Natural killer cell (primary cell): ENCODE data around the gene THRSP. TPM values are rescaled to one million over a fixed set of nuclear protein-coding genes. Genes with fewer than 3 reads are reported as not detected.

Source experiments
- ATAC-seq, 3 donors: fragments of 150-1000 bp in 2 of 3; fragments of 200-7000 bp in 1 of 3; cut with Tn5 transposase; 1 replicate in 1 of 3; 2 replicates in 2 of 3; pipeline ENCODE4 v1.10.0; 2021; ENCODE audit warnings: mild to moderate bottlenecking in 2 of 3, moderate library complexity in 2 of 3
- DNase-seq, 2 donors: peaks; one replicate each; pipeline versions ENCODE4 v3.0.0 to v3.0.0-alpha.2; 2013 to 2021; ENCODE audit warnings: mixed read lengths in 1 of 2
- H3K27ac ChIP-seq: one replicate; pipeline ENCODE4 v1.5.1; 2013; ENCODE audit warnings: mild to moderate bottlenecking, low read length
- H3K27me3 ChIP-seq: one replicate; pipeline ENCODE4 v1.6.1; 2013; ENCODE audit warnings: low read length; ENCODE audit not compliant: control insufficient read depth, insufficient read depth
- H3K36me3 ChIP-seq: one replicate; pipeline ENCODE4 v1.6.1; 2013; ENCODE audit warnings: low read length; ENCODE audit not compliant: control insufficient read depth, insufficient read depth
- H3K4me1 ChIP-seq: one replicate; pipeline ENCODE4 v1.6.1; 2013; ENCODE audit warnings: low read length; ENCODE audit not compliant: control insufficient read depth, insufficient read depth
- H3K4me3 ChIP-seq: one replicate; pipeline ENCODE4 v1.5.1; 2013; ENCODE audit warnings: low read length
- H3K9me3 ChIP-seq: one replicate; pipeline ENCODE4 v1.6.1; 2013; ENCODE audit warnings: low read length; ENCODE audit not compliant: control insufficient read depth, insufficient read depth
- H3K27ac Mint-ChIP-seq, 2 donors: one replicate each; pipeline ENCODE4 v1.8.0; 2022; ENCODE audit warnings: mild to moderate bottlenecking in 2 of 2, mixed read lengths in 2 of 2, moderate library complexity in 1 of 2
- H3K27me3 Mint-ChIP-seq, 2 donors: one replicate each; pipeline ENCODE4 v1.8.0; 2022; ENCODE audit warnings: low read depth in 2 of 2, mixed read lengths in 2 of 2
- H3K36me3 Mint-ChIP-seq: one replicate; pipeline ENCODE4 v1.8.0; 2022; ENCODE audit warnings: mixed read lengths
- H3K4me1 Mint-ChIP-seq, 2 donors: one replicate each; pipeline ENCODE4 v1.8.0; 2022; ENCODE audit warnings: mixed read lengths in 2 of 2
- H3K4me3 Mint-ChIP-seq: one replicate; pipeline ENCODE4 v1.8.0; 2022; ENCODE audit warnings: mild to moderate bottlenecking, moderate library complexity, mixed read lengths
- H3K9me3 Mint-ChIP-seq, 2 donors: one replicate each; pipeline ENCODE4 v1.8.0; 2022; ENCODE audit warnings: mixed read lengths in 2 of 2
- whole genome bisulfite sequencing: methylation state at CpG from one replicate; pipeline ENCODE4 v1.1.7; 2013; ENCODE audit warnings: missing lambda C conversion rate; ENCODE audit not compliant: insufficient coverage; 5-methylcytosine and 5-hydroxymethylcytosine counted together
- intact Hi-C: fragments of 100-400 bp; cut with micrococcal nuclease; formaldehyde crosslinking; loops from one replicate; pipeline ENCODE4 v1.14.2; 2022
- total RNA-seq, 4 donors: library from RNA; stranded (reverse); fragments of 120-200 nt in 1 of 4; gene quantifications; one replicate each; pipeline versions ENCODE4 v1.2.3 to v1.2.4, GENCODE V29; 2013 to 2022
- TF ChIP-seq, protein P1 (sequence below): fragments of 200-600 bp; IDR thresholded peaks from one replicate; pipeline ENCODE4 v1.8.0; 2022; ENCODE audit warnings: antibody characterized with exemption

Gene THRSP
- total RNA-seq, 3 donors from 2014 or later (not counting 1 experiment from before 2014, with no cell fraction given): not detected

- no peak overlapping the region for H3K27ac ChIP-seq
- H3K4me1 ChIP-seq: peaks cover 15% of the 10 kb centered on the region
- no peaks in the 10 kb centered on the region for H3K36me3 ChIP-seq
- no peaks in the 10 kb centered on the region for H3K9me3 ChIP-seq
- H3K27ac Mint-ChIP-seq: no peak overlapping the region
- no peak overlapping the region for H3K4me3 ChIP-seq
- WGBS: 94% methylated on average over 8 of the region's 8 CpGs
- no peaks in the 10 kb centered on the region for H3K27me3 Mint-ChIP-seq
- H3K27me3 ChIP-seq: no peaks in the 10 kb centered on the region
- intact Hi-C loops: no loop called here
- DNase-seq: no peak
- H3K4me1 Mint-ChIP-seq: peaks cover 10 to 12% of the 10 kb centered on the region in 2 donors
- no peaks in the 10 kb centered on the region for H3K36me3 Mint-ChIP-seq
- H3K9me3 Mint-ChIP-seq: no peaks in the 10 kb centered on the region
- TF ChIP-seq, protein P1, sequence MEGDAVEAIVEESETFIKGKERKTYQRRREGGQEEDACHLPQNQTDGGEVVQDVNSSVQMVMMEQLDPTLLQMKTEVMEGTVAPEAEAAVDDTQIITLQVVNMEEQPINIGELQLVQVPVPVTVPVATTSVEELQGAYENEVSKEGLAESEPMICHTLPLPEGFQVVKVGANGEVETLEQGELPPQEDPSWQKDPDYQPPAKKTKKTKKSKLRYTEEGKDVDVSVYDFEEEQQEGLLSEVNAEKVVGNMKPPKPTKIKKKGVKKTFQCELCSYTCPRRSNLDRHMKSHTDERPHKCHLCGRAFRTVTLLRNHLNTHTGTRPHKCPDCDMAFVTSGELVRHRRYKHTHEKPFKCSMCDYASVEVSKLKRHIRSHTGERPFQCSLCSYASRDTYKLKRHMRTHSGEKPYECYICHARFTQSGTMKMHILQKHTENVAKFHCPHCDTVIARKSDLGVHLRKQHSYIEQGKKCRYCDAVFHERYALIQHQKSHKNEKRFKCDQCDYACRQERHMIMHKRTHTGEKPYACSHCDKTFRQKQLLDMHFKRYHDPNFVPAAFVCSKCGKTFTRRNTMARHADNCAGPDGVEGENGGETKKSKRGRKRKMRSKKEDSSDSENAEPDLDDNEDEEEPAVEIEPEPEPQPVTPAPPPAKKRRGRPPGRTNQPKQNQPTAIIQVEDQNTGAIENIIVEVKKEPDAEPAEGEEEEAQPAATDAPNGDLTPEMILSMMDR: no peak
- no peak overlapping the region for H3K4me3 Mint-ChIP-seq
- ATAC-seq: no peak
Observed at GRCh38 chr11:78038697-78039313, 24.9 kb upstream of the THRSP start.

GRCh38 chr11:78039391-78039918 lies 24.2 kb upstream of the THRSP start:
- WGBS: 100% methylated on average over 1 of the region's 4 CpGs
- Histone ChIP-seq H3K27ac (peak overlapping the region; percentile 22), H3K4me3 (no peak overlapping the region), H3K27me3 (no peaks in the 10 kb centered on the region), H3K36me3 (no peaks in the 10 kb centered on the region), H3K9me3 (no peaks in the 10 kb centered on the region), H3K4me1 (peaks cover 15% of the 10 kb centered on the region)
- Mint-ChIP-seq H3K27me3 (no peaks in the 10 kb centered on the region), H3K4me1 (peaks cover 10 to 12% of the 10 kb centered on the region in 2 donors), H3K27ac (peak overlapping the region; percentile 81), H3K36me3 (no peaks in the 10 kb centered on the region), H3K4me3 (peak overlapping the region; percentile 62), H3K9me3 (no peaks in the 10 kb centered on the region)
- TF ChIP-seq, protein P1: no peak
- ATAC-seq: no peak
- no peak for DNase-seq
- intact Hi-C loops: no loop called here

GRCh38 chr11:78039919-78040671 lies 23.6 kb upstream of the THRSP start:
- TF ChIP-seq, protein P1: no peak
- peaks cover 15% of the 10 kb centered on the region for H3K4me1 ChIP-seq
- intact Hi-C loops: no loop called here
- 29% methylated on average over 7 of the region's 7 CpGs for WGBS
- no peaks in the 10 kb centered on the region for H3K27me3 ChIP-seq
- DNase-seq: peak in 1 of 2 donors; percentile 23
- Mint-ChIP-seq H3K4me1 (peaks cover 10 to 12% of the 10 kb centered on the region in 2 donors), H3K27ac (peak overlapping the region; percentile 81), H3K36me3 (no peaks in the 10 kb centered on the region), H3K27me3 (no peaks in the 10 kb centered on the region), H3K4me3 (peak overlapping the region; percentile 62), H3K9me3 (no peaks in the 10 kb centered on the region)
- no peaks in the 10 kb centered on the region for H3K36me3 ChIP-seq
- no peaks in the 10 kb centered on the region for H3K9me3 ChIP-seq
- ATAC-seq: peak in 2 of 3 donors; percentile 58 to 63
- H3K4me3 ChIP-seq: no peak overlapping the region
- H3K27ac ChIP-seq: peak overlapping the region; percentile 22
